NCI-H2227 (cell line): ENCODE measurements around the gene MARCHF4.
"Not testable (repeated sequence)": the region's sequence is repeated elsewhere in the genome, so short reads cannot be mapped to it uniquely, and the experiment has no call there.

Experiments used
- DNase-seq: peaks from one replicate; lab custom pipeline; 2025; ENCODE audit not compliant: unreplicated experiment; lab: John Stamatoyannopoulos, UW

The MARCHF4 gene

DNA sequence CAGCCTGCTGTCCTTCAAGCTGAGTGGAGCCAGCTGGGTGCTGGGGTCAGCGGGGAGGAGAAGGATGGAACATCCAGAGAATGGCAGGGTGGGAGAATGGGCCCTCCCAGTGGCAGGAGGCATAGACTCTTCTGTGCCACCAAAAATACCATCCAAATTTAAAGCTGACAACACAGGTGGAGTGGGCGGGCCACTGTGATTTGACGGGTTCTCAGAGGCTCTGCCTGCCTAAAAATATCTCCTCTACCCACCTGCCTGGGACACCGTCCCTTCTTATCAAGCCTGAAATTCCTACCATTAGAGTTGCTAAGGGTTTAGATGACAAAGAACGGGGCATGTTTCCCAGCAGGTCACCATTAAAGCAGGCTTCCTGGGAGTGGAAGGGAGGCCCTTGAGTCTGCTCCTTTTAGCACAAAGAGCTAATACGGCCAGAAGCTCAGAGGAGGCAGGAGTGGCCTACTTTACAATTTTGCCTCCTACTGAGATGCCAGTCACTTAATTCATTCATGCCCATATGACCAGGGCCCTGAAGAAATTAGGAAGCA is 19.8 kb upstream of the MARCHF4 start:
- peak; percentile 44 for DNase-seq

DNA sequence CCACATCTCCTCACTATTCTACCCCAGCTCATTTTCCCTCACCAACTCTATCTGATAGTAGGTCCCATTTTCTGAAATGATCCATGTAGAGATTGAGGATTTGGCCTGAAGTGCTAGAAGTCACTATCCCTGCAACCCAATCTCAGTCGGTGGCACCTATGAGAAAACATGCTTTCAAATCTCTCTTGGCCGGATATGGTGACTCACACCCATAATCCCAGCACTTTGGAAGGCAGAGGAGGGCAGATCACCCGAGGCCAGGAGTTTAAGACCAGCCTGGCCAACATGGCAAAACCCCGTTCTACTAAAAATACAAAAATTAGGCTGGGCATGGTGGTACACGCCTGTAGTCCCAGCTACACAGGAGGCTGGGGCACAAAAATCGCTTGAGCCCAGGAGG is 19.1 kb upstream of the MARCHF4 start:
- DNase-seq: no peak

DNA sequence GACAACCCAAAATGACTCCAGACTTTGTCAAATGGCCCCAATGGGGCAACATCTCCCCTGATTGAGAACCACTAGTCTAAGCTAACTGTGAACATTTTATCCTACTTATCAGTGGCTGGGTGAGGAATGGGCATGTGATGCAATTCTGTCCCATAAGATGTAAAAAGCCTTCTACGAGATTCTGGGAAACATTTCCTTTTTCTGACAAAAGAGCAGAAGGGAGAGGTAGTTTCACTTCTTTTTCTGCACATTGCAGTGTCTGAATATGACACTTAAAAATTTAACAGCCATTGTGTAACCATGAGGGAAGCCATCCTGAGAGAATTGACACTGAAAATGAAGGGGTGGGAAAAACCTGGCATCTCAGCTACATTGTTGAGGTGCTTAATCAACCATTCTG is 17.3 kb upstream of the MARCHF4 start:
- DNase-seq: no peak

DNA sequence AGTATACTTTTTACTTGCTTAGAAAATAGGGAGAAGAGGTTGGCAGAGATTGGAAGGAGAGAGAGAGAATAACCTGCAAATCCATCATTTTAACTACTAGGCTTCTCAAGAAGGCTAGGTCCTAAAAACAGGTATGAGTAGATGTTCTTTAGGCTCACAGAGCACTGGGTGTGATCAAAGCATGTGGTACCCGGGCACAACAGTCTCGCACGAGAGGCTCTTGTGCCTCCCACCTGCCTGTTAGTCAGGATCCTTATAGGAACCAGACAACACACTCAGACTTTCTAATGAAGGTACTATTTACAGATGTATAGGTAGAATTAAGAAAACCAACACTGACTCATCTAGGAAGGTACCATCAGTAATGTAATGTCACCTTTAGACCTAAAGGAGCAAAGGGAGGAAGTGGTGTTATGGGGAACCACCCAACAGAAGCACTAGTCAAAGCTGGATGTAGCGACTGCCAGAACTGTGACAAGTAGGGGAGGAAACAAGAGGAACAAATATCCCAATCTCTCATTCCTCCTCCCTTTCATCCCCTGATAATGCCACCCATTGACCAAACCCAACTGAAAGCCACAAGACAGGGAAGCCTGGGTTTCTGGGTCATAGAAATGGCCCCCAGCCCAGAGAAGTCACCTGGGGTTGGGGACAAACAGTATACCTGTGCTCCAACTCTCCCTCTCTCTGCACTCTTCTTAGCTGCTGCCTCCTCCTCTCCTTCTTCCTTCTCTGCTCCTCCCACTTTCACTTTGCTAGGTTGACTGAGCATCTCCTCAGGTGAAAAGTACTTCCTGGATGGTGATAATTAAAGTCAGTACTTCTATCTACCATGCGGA is 16.0 kb upstream of the MARCHF4 start:
- no peak for DNase-seq

DNA sequence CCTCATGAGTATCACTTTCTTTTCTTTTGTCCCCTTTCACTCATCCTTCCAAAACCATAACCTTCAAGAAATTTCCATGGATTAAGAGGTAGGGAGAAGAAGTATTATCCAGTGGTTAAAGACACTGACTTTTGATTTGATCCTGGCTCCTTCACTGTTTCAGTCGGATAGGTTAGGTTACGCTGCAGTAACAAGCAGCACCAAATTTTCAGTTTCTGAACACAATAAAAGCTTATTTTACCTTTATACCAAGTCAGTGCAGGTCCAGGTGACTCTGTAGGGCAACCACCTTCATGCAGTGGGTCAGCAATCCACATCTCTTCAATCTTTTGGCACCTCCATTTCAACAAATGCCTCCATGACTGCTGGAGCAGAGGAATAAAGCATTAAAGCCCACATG is 15.0 kb upstream of the MARCHF4 start:
- DNase-seq: no peak

- DNase-seq: no peak
Observed at GRCh38 chr2:216385478-216385877, 13.2 kb upstream of the MARCHF4 start.

- not testable (repeated sequence) for DNase-seq
Observed at GRCh38 chr2:216384409-216384808, 12.1 kb upstream of the MARCHF4 start.

DNA sequence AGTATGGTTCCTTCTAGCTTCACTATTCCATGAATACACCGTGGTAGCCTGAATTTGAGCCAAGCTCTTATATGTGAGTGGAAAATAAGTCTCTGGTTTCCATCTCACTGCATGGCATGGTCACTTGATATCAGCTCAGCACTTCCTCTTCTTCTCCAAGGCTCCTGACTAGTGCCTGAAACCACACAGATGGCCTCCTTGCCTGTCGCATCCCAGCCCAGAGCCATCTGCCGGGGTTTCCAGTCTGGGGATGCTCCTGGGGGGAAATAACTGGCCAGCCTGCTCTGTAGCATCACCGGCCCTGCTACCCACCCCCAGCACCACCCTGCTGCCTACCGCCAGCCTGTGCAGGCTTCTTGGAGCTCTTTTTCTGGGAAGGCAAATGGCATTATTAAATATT is 7.7 kb upstream of the MARCHF4 start:
- no peak for DNase-seq

DNA sequence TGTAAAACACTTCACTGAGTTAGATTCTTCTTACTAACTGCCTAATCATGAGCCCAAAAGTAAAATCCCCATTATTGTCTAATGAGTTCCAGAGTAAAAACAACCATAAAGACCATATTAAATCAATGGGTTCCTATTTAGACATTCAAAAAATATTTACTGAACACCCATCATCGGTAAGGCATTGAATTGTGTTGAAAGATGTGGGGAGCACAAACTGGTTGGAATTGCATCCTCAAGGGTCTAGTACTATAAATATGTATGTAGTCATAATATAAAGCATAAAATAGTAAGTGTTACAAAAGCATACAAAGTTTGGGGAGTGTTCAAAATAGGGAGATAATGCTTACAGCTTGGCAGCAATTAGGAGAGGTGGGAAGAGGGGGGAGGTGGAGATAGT is 3.0 kb upstream of the MARCHF4 start:
- no peak for DNase-seq

DNA sequence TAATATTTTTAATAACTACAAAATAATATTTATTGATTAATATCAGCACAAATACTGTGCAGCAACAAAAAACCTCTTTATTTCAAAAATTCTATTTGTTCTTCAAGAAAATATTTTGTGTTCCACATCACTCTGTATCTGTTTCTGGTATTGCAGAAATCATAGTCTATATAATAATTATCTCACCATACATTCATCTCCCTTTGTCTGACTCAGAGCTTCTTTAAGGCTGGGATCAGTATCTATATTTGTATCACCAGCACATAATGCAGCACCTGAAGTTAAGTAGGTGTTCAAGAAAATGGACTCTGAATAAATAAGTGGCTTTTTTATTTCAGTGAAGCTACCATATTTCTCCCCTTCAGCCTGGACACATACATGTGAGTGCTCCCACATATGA is 1.6 kb upstream of the MARCHF4 start:
- no peak for DNase-seq

DNA sequence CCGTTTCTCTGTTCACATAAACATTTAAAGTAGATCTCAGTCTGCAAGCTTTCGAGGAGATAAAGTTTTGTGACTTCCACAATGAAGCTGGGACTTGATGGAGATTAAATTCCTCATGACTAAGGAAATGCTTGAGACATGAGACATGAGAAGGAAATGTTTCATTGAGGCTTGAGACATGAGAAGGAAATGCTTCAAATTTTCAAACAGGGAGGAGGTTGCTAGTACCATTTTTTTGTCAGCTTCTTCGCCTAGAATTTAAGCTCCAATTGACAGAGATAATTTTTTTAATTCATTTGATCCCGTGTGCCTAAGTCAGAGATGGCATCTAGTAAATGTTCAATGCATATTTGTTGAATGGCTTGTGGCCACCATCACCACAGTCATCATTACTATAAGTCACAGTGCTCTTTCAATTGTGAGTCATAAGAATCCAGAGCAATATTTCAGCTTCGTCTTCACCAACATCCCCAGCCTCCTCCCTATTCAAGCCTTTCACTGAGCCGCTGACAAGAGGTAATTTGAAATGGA is 543 bp upstream of the MARCHF4 start:
- no peak for DNase-seq

- peak; percentile 33 for DNase-seq
Observed at GRCh38 chr2:216370961-216371712, 1.1 kb downstream of the MARCHF4 start.

GRCh38 chr2:216369821-216370220 is 2.5 kb downstream of the MARCHF4 start:
- no peak for DNase-seq

GRCh38 chr2:216366777-216367471 is 5.4 kb downstream of the MARCHF4 start:
- DNase-seq: no peak

DNA sequence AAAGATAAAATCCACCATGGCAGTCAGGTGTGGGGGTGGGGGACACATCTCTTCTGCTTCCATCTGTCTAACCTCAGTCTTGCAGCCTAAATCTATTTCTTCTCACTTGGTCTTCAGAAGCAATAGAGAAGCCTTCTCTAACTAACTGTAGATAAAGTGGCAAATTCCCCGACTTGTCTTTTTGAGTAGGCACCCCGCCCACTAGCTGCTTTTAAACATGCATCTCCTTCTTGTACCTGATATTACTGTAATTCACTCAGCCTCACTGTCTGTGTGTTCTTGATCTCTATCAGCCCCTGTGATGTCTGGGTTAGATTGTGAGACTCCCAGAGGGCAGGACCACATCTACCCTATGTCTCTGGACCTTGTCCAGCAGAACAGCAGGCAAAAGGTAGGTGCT is 6.8 kb downstream of the MARCHF4 start:
- DNase-seq: no peak

GRCh38 chr2:216363221-216363620 is 9.1 kb downstream of the MARCHF4 start:
- DNase-seq: no peak

DNA sequence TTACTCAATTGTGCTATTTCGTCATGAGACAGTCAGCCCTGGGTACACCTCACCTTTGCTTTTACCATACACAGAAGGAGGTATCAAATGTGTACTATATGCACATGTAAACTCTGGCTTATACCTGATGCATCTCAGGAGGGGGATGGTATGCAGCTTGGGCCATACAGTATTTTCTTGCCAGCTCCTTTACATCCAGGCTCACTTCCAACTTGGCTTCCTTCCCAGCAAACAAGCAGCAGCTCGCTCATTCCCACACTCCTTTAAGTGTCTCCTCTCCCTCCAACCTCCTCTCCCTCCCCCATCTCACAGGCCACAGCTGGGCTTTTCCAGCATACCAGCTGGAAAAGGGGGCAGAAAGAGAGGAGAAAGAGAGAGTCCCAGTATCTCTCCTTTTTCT is 9.6 kb downstream of the MARCHF4 start:
- DNase-seq: peak; percentile 65

- no peak for DNase-seq
Observed at GRCh38 chr2:216355711-216356110, 16.6 kb downstream of the MARCHF4 start.

DNA sequence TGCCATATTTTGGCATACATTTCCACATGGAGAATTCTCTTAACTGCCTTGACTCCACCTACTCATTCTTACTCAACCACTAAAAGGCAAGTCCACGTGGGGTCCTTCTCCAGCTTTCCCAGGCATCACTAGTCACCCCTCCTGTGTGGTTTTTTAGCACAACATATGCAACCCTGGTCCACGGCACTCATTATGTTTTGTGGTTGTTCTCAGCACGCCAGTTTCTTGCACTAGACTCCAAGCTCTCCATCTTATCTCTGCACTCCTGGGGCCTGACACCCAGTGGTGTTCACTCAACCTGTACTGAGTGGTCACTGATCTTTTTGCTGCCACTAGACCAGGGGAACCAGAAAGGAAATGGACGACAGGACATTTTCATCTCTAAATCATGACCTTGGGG is 18.0 kb downstream of the MARCHF4 start:
- no peak for DNase-seq

GRCh38 chr2:216352653-216353270 is 19.5 kb downstream of the MARCHF4 start:
- no peak for DNase-seq
